MCF 10A (cell line): ENCODE measurements around the gene RYR1. TPM values are rescaled to one million over a fixed set of nuclear protein-coding genes. Genes with fewer than 3 reads are reported as not detected.

Source experiments
- BruUV-seq: library from RNA; stranded (reverse); fragments of 400-500 nt; replicated peaks from 2 replicates; lab custom pipeline; 2021; lab: Mats Ljungman, UMichigan
- CTCF ChIA-PET: fragments of 300-600 bp; sonication (Branson Sonifier 250); formaldehyde crosslinking; extraction: SDS; loops from one replicate; lab custom pipeline; 2021; ENCODE audit warnings: antibody characterized with exemption, inconsistent platforms; lab: Yijun Ruan, JAX
- POLR2A ChIA-PET: fragments of 300-600, 350-650 bp; sonication (Branson Sonifier 250); formaldehyde crosslinking; extraction: SDS; loops from one replicate; lab custom pipeline; 2020; ENCODE audit warnings: antibody characterized with exemption, inconsistent platforms; lab: Yijun Ruan, JAX
- DNase-seq: peaks from one replicate; pipeline ENCODE4 v3.0.0-alpha.2; 2018; ENCODE audit not compliant: unreplicated experiment
- H3K27ac Mint-ChIP-seq: one replicate; pipeline ENCODE4 v1.8.0; 2022; ENCODE audit warnings: mild to moderate bottlenecking, low read depth, mixed read lengths; ENCODE audit not compliant: unreplicated experiment
- H3K27me3 Mint-ChIP-seq: one replicate; pipeline ENCODE4 v1.8.0; 2022; ENCODE audit warnings: mixed read lengths; ENCODE audit not compliant: insufficient read depth, unreplicated experiment
- H3K36me3 Mint-ChIP-seq: one replicate; pipeline ENCODE4 v1.8.0; 2022; ENCODE audit warnings: mild to moderate bottlenecking, moderate library complexity, mixed read lengths; ENCODE audit not compliant: insufficient read depth, unreplicated experiment
- H3K4me1 Mint-ChIP-seq: one replicate; pipeline ENCODE4 v1.8.0; 2022; ENCODE audit warnings: mixed read lengths; ENCODE audit not compliant: insufficient read depth, unreplicated experiment
- H3K4me3 Mint-ChIP-seq: one replicate; pipeline ENCODE4 v1.8.0; 2022; ENCODE audit warnings: mild to moderate bottlenecking, moderate library complexity, mixed read lengths; ENCODE audit not compliant: unreplicated experiment
- H3K9me3 Mint-ChIP-seq: one replicate; pipeline ENCODE4 v1.8.0; 2022; ENCODE audit warnings: mixed read lengths; ENCODE audit not compliant: unreplicated experiment
- CTCF ChIP-seq: fragments of 200-600 bp; IDR thresholded peaks from one replicate; pipeline ENCODE4 v1.8.0; 2022; ENCODE audit warnings: antibody characterized with exemption, mild to moderate bottlenecking; ENCODE audit not compliant: unreplicated experiment
- intact Hi-C: fragments of 100-400 bp; cut with micrococcal nuclease; formaldehyde crosslinking; loops from 2 replicates; pipeline ENCODE4 v1.14.1; 2022
- total RNA-seq: library from RNA; stranded (reverse); gene quantifications from 2 replicates; pipeline ENCODE4 v1.2.3, GENCODE V29; 2022

The RYR1 gene
- total RNA-seq, 1 experiment from 2014 or later, result 0.28 TPM

DNA sequence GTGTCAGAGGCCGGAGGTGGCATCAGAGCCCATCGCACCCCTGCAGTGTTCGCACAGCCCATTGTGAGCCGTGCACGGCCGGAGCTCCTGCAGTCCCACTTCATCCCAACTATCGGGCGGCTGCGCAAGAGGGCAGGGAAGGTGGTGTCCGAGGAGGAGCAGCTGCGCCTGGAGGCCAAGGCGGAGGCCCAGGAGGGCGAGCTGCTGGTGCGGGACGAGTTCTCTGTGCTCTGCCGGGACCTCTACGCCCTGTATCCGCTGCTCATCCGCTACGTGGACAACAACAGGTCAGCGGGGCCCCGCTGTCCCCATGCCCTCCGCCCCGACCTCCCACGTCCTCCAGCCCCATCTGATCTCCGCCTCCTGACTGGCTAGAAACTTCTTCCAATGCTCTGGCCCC is 85.7 kb downstream of the RYR1 start:
- H3K27ac Mint-ChIP-seq, result no peak overlapping the region
- intact Hi-C loops, result loop anchor here (5.0 kb wide), 1 partner anchor 433 kb away; no protein-coding TSS in a partner anchor
- no peak overlapping the region for H3K4me3 Mint-ChIP-seq
- H3K4me1 Mint-ChIP-seq, result no peaks in the 10 kb centered on the region
- TF ChIP-seq CTCF, result no peak
- no peaks in the 10 kb centered on the region for H3K9me3 Mint-ChIP-seq
- BruUV-seq, result no TSS peak
- no peak for DNase-seq
- no peaks in the 10 kb centered on the region for H3K27me3 Mint-ChIP-seq
- no peaks in the 10 kb centered on the region for H3K36me3 Mint-ChIP-seq
- ChIA-PET POLR2A (interaction anchor here (0.7 kb wide), 1 partner anchor 571 kb away, joined by 3 read pairs; no protein-coding TSS in a partner anchor), CTCF (interaction anchor here (0.6 to 1.0 kb wide), 4 partner anchors 108 to 444 kb away, joined by 3 to 5 read pairs (median 4); no protein-coding TSS in a partner anchor)

DNA sequence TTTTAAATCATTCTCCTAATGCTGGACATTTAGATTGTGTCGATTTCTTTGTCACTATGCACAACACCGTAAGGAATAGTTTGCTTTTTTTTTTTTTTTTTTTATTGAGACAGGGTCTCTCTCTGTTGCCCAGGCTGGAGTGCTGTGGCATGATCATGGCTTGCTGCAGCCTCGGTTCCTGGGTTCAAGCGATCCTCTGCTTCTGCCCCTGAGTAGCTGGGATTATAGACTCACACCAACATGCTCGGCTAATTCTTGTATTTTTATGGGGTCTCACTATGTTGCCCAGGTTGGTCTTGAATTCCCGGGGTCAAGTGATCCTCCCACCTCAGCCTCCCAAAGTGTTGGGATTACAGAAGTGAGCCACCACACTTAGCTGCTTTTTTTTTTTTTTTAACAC is 86.5 kb downstream of the RYR1 start:
- DNase-seq, result no peak
- Mint-ChIP-seq H3K9me3 (no peaks in the 10 kb centered on the region), H3K36me3 (no peaks in the 10 kb centered on the region), H3K27me3 (no peaks in the 10 kb centered on the region), H3K27ac (no peak overlapping the region), H3K4me1 (no peaks in the 10 kb centered on the region), H3K4me3 (no peak overlapping the region)
- TF ChIP-seq CTCF, result no peak
- ChIA-PET CTCF (interaction anchor here (0.9 to 1.0 kb wide), 2 partner anchors 114 to 117 kb away, joined by 3 to 4 read pairs; partner anchors contain the start of gene FAM98C), POLR2A (interaction anchor here (0.6 to 0.7 kb wide), 2 partner anchors 109 to 570 kb away, joined by 3 read pairs; no protein-coding TSS in a partner anchor)
- BruUV-seq, result no TSS peak
- intact Hi-C loops, result loop anchor here (5.0 to 10.0 kb wide), 2 partner anchors 285 to 432 kb away; no protein-coding TSS in a partner anchor

- POLR2A ChIA-PET, result interaction anchor here (0.7 kb wide), 1 partner anchor 10 kb away, joined by 3 read pairs; no protein-coding TSS in a partner anchor
- Mint-ChIP-seq H3K36me3 (no peaks in the 10 kb centered on the region), H3K27me3 (no peaks in the 10 kb centered on the region), H3K27ac (no peak overlapping the region), H3K9me3 (no peaks in the 10 kb centered on the region), H3K4me1 (no peaks in the 10 kb centered on the region), H3K4me3 (no peak overlapping the region)
- CTCF ChIA-PET, result no interaction called here
- no peak for TF ChIP-seq CTCF
- no TSS peak for BruUV-seq
- intact Hi-C loops, result loop anchor here (10.0 kb wide), 1 partner anchor 288 kb away; no protein-coding TSS in a partner anchor
- no peak for DNase-seq
These were observed 89.4 kb downstream of the RYR1 start for GRCh38 chr19:38522915-38523314.

- ChIA-PET CTCF (interaction anchor here (0.7 kb wide), 1 partner anchor 115 kb away, joined by 7 read pairs; no protein-coding TSS in a partner anchor), POLR2A (no interaction called here)
- H3K27me3 Mint-ChIP-seq, result no peaks in the 10 kb centered on the region
- TF ChIP-seq CTCF, result no peak
- no peak overlapping the region for H3K4me3 Mint-ChIP-seq
- H3K36me3 Mint-ChIP-seq, result no peaks in the 10 kb centered on the region
- no peak for DNase-seq
- H3K9me3 Mint-ChIP-seq, result no peaks in the 10 kb centered on the region
- H3K4me1 Mint-ChIP-seq, result no peaks in the 10 kb centered on the region
- intact Hi-C loops, result loop anchor here (10.0 kb wide), 1 partner anchor 289 kb away; no protein-coding TSS in a partner anchor
- no TSS peak for BruUV-seq
- H3K27ac Mint-ChIP-seq, result no peak overlapping the region
These were observed 89.8 kb downstream of the RYR1 start for GRCh38 chr19:38523319-38523718.
